HEK293 (cell line): ENCODE results near the gene MOV10L1.

Experiments used
- ATF2 ChIP-seq: fragments of 450-650 bp; formaldehyde crosslinking; IDR thresholded peaks from 2 replicates; pipeline ENCODE4 v1.5.1; 2016; ENCODE audit warnings: missing biosample characterization, missing genetic modification characterization, low read depth
- CTCF ChIP-seq: fragments of 450-650 bp; formaldehyde crosslinking; IDR thresholded peaks from 2 replicates; pipeline ENCODE4 v1.5.1; 2016; ENCODE audit warnings: missing biosample characterization, missing genetic modification characterization
- MZF1 ChIP-seq: fragments of 450-650 bp; formaldehyde crosslinking; IDR thresholded peaks from 2 replicates; pipeline ENCODE4 v1.5.1; 2017; ENCODE audit warnings: missing biosample characterization, missing genetic modification characterization, borderline replicate concordance
- PRDM1 ChIP-seq: fragments of 450-650 bp; formaldehyde crosslinking; IDR thresholded peaks from 2 replicates; pipeline ENCODE4; 2016; ENCODE audit warnings: missing biosample characterization, missing genetic modification characterization
- ZBTB11 ChIP-seq: fragments of 450-650 bp; formaldehyde crosslinking; conservative IDR thresholded peaks from 2 replicates; pipeline ENCODE4 v1.5.1; 2016; ENCODE audit warnings: low read depth, missing biosample characterization, missing genetic modification characterization
- ZFP3 ChIP-seq: fragments of 450-650 bp; formaldehyde crosslinking; IDR thresholded peaks from 2 replicates; pipeline ENCODE4 v1.5.1; 2016; ENCODE audit warnings: low read depth, missing biosample characterization, missing genetic modification characterization
- ZNF112 ChIP-seq: fragments of 450-650 bp; formaldehyde crosslinking; IDR thresholded peaks from 2 replicates; pipeline ENCODE4 v1.5.0; 2017; ENCODE audit warnings: missing biosample characterization, missing genetic modification characterization
- ZNF18 ChIP-seq: fragments of 450-650 bp; formaldehyde crosslinking; IDR thresholded peaks from 2 replicates; pipeline ENCODE4 v1.5.1; 2016; ENCODE audit warnings: missing biosample characterization, missing genetic modification characterization
- ZNF214 ChIP-seq: fragments of 450-650 bp; formaldehyde crosslinking; IDR thresholded peaks from 2 replicates; pipeline ENCODE4 v1.5.1; 2017; ENCODE audit warnings: missing biosample characterization, mild to moderate bottlenecking, missing genetic modification characterization, borderline replicate concordance
- ZNF274 ChIP-seq, 2 experiments: fragments of 200-500 bp in 1 of 2; fragments of 450-650 bp in 1 of 2; sonication (Bioruptor generic) in 1 of 2; formaldehyde crosslinking in 1 of 2; IDR thresholded peaks; 2 replicates each; pipeline versions ENCODE4 v1.5.1 to v1.6.1; 2014 to 2016; ENCODE audit warnings: borderline replicate concordance in 1 of 2, inconsistent platforms in 1 of 2, low read length in 1 of 2, missing biosample characterization in 1 of 2, missing genetic modification characterization in 1 of 2
- ZNF280D ChIP-seq: fragments of 450-650 bp; formaldehyde crosslinking; IDR thresholded peaks from 2 replicates; pipeline ENCODE4 v1.5.1; 2016; ENCODE audit warnings: missing biosample characterization, missing genetic modification characterization
- ZNF560 ChIP-seq: fragments of 450-650 bp; formaldehyde crosslinking; IDR thresholded peaks from 2 replicates; pipeline ENCODE4 v1.5.1; 2017; ENCODE audit warnings: missing biosample characterization, missing genetic modification characterization, borderline replicate concordance
- ZNF670 ChIP-seq: fragments of 450-650 bp; formaldehyde crosslinking; IDR thresholded peaks from 2 replicates; pipeline ENCODE4 v1.5.1; 2016; ENCODE audit warnings: missing biosample characterization, missing genetic modification characterization, low read depth
- ZNF76 ChIP-seq: fragments of 450-650 bp; formaldehyde crosslinking; IDR thresholded peaks from 2 replicates; pipeline ENCODE4; 2016; ENCODE audit warnings: low read depth, missing biosample characterization, missing genetic modification characterization, borderline replicate concordance

GRCh38 chr22:50192436-50193204, 102.8 kb downstream of the MOV10L1 start:
- TF ChIP-seq ZNF670 (tag by site-specific recombination) (no peak), ZNF18 (tag by site-specific recombination) (no peak), CTCF (tag by site-specific recombination) (no peak), ZNF274 (IDR thresholded peaks at IDR 0.05; ENCODE audit: low read length) (no peak), ZNF274 (tag by site-specific recombination; IDR thresholded peaks at IDR 0.05; ENCODE audit: borderline replicate concordance) (no peak), ZFP3 (no peak), ATF2 (tag by site-specific recombination) (no peak), ZNF112 (tag by site-specific recombination) (no peak), ZNF214 (tag by site-specific recombination) (no peak), ZNF560 (tag by site-specific recombination) (no peak), ZNF76 (no peak), ZNF280D (tag by site-specific recombination) (no peak), ZBTB11 (tag by site-specific recombination) (no peak), MZF1 (tag by site-specific recombination) (no peak), PRDM1 (tag by site-specific recombination) (no peak)
